Fibroblast of skin of scalp (primary cell): ENCODE measurements around the gene GGA1. TPM values are rescaled to one million over a fixed set of nuclear protein-coding genes. Genes with fewer than 3 reads are reported as not detected.

Experiments
- DNase-seq: peaks from one replicate; pipeline ENCODE4 v3.0.0-alpha.2; 2013
- polyA plus RNA-seq, 2 experiments: library from polyadenylated mRNA; unstranded; fragments of 120-200 nt; gene quantifications; one replicate each; pipeline ENCODE4 v1.2.1, GENCODE V29; 2013; ENCODE audit not compliant: insufficient read length in 2 of 2

GGA1 gene
- polyA plus RNA-seq (2013, experiment 1 of 2; ENCODE audit: insufficient read length): 32.2 TPM
- polyA plus RNA-seq (2013, experiment 2 of 2; ENCODE audit: insufficient read length): 30.3 TPM

DNA sequence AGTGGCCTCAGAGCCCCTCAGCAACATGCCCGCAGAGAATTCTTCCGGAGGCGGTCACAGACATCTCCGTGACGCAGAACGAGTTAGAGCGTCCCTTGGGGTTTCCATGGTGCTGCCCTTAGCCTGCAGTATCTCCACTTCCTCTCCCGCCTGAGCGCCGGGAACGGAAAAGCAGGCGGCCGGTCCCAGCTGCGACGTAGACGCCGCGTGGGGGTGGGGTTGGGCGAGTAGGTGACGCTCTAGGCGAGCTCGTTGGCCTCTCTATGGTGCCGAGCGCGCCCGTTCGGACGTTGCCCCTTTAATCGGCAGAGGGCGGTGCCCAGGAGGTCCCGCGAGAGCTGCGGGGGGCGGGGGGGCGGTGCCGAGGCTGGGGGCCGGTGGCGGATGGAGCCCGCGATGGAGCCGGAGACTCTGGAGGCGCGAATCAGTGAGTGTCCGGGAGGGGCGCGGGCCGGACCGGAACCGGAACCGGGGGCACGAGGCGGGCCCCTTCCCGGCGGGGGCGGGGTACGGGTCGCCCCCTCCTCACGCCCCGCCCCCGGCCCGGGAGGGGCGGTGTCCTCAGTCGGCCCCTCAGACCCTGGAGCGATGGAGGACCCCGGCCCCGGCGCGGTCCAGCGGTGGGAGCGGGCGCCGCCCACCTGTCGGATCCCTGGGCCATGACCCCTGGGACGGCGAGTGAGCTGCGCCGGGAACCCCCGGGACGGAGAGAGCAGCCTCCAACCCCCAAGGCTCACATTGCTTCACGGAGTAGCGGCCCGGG, at the start of gene GGA1:
GGA1 (plus strand) TSS at position 358 of the 763 bp plus-strand sequence; CDS start at position 385, 27 bp downstream.
- DNase-seq: peak; percentile 99

DNA sequence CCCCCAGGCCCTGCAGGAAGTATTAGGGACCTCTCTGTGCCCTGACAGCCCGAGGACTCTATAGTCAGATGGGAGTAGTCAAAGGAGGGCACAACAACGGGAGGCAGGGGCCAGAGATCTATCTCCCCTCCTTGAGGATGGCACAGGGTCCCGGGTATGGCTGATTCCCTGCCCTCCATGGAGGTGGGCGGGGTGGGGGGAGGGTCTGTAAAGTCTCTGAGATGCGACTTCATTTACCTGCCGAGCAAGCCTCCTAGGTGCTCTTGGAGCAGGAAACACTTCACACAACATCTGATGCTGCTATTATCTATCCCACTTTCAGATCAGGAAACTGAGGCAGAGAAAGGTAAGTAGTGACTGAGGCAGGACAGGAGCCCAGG, 49.1 kb upstream of the GGA1 start:
- no peak for DNase-seq

- peak; percentile 80 for DNase-seq
Measured at GRCh38 chr22:37559901-37560607, 48.6 kb upstream of the GGA1 start, which contains the start of gene CDC42EP1. Gene CDC42EP1 (plus strand): TSS chr22:37560480. CDS start chr22:37566350, 5,870 bp downstream.

DNA sequence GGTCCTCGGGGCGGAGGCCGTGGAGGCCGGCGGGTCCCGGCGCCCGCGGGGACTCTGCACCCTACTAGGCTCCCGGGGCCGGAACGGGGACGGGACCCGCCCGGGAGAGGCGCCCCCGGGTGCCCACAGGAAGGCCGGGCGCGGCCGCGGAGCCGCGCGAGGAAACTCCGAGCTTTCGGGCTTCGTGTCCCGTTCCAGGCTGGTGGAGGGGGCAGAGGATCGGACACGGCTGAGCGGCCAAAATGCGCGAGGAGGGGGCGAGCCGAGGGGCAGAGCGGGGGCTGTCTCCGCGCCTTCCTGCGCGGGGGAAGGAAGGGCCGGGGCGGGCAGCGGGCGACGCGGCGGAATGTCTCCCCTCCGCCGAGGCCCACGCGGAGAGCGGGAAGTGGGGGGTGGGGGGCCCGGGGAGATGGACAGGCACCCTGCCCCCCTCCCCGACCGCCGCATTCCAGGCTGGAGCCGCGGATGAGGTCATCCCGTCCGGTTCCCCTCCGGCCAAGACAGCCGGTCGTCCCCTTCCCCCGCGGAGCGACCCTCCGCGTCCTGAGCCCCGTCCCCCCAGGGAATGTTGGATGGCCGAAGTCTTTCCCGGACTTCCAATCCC, 47.9 kb upstream of the GGA1 start:
- peak; percentile 80 for DNase-seq

DNA sequence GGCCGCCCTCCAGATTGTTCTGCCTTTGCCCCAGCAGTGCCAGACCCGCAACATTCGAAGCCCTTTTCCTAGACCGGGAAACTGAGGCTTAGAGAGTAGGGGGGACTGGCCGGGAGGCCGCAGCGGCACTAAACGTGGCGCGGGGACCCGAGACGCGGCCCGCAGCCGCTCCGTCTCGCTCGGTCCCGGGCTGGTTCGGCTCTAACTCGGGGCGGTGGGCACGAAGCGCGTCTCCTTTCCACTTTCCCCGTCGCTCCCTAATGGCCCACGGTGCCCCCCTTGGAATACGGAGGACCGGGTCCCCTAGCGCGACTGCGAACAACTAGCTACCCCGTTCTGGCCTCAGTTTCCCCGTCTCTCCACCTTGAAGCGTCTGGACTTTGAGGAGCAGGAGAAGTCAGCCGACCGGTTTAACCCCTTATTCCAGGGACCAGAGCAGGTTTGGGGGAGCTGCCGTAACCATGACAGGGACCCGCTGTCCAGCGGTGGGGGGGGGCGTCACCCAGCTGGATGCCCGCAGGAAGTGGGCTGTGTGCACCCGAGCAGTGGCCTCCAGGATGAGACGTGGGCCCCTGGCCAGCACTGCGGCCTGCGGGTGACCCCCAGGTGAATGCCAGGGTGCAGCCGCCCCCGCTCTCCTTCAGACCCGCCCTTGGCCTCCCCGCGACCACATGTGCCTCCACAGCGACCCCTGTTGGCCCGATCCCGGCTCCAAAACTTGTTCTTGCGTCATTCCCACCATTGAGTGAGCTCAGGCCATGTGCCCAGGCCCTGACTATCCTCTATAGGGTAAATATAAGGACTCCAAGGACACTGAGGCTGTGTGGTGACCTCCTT, 47.2 kb upstream of the GGA1 start:
- DNase-seq: peak; percentile 90

GRCh38 chr22:37562049-37562875, 46.4 kb upstream of the GGA1 start:
- DNase-seq: no peak

GRCh38 chr22:37563153-37564081, 45.2 kb upstream of the GGA1 start:
- peak; percentile 95 for DNase-seq

- no peak for DNase-seq
Measured at GRCh38 chr22:37564111-37564711, 44.4 kb upstream of the GGA1 start.

- no peak for DNase-seq
Measured at GRCh38 chr22:37565830-37566229, 42.8 kb upstream of the GGA1 start.

DNA sequence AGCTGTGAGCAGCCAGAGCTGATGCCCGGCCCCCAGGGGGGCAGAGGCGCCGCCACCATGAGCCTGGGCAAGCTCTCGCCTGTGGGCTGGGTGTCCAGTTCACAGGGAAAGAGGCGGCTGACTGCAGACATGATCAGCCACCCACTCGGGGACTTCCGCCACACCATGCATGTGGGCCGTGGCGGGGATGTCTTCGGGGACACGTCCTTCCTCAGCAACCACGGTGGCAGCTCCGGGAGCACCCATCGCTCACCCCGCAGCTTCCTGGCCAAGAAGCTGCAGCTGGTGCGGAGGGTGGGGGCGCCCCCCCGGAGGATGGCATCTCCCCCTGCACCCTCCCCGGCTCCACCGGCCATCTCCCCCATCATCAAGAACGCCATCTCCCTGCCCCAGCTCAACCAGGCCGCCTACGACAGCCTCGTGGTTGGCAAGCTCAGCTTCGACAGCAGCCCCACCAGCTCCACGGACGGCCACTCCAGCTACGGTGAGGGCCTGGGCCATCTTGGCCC, 42.3 kb upstream of the GGA1 start:
- DNase-seq: no peak

DNA sequence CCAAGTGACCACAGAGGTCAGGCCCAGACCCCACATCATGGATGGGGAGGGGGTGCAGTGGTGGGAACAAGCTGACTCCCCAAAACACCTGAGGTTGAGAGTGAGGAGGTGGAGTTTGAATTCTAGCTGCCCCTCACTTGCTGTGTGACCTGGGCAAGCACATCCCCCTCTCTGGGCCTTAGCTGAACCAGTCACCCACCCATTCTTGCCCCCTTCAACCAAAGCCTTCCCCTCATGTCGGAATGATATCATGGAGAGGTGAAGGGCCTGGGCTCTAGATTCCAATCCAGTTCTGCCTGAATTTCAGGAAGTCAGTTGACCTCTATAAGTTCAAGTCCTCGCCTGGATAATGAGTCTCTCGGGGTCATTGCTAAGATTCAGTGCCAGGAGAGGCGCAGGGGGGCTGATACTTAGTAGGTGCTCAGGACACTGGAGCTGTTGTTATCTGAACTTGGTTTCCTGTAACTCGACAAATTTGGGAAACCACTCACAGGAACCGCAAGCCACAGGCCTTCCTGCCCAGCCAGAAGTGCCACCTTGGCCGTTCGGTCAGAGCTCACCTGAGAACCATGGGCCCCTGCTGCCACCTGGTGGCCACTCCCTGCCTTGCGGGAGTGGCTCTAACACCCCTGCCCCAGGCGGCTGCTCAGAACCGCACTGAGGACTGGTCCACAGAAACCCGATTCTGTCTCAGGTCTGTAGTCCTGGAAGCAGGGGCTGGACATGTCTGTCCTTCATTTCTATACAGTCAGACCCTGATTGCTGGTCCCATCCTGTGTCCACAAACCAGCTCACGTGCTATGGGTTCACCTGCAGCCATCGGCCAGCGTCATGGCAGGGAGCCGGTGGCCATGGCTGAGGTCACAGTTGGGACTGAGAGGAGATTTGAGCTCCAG, 41.5 kb upstream of the GGA1 start:
- peak; percentile 50 for DNase-seq

GRCh38 chr22:37568012-37568411, 40.6 kb upstream of the GGA1 start:
- DNase-seq: no peak

DNA sequence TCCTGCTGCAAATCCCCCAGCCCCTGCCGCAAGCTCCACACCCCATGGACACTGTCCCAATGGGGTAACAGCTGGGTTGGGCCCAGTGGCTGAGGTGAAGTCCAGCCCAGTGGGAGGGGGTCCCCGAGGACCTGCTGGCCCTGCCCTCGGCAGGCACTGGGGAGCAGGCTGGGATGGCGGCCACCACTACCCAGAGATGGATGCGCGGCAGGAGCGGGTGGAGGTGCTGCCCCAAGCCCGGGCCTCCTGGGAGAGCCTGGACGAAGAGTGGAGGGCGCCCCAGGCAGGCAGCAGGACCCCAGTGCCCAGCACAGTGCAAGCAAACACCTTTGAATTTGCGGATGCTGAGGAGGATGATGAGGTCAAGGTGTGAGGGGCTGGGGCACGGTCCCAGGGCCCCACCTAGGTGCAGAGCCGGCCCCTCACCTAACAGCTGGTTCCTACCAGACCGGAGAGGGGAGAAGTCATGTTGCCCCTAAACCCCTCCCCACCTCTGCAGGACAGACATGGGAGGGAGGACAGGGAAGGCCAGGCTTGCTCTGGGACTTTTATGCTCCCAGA, 40.1 kb upstream of the GGA1 start:
- DNase-seq: no peak

DNA sequence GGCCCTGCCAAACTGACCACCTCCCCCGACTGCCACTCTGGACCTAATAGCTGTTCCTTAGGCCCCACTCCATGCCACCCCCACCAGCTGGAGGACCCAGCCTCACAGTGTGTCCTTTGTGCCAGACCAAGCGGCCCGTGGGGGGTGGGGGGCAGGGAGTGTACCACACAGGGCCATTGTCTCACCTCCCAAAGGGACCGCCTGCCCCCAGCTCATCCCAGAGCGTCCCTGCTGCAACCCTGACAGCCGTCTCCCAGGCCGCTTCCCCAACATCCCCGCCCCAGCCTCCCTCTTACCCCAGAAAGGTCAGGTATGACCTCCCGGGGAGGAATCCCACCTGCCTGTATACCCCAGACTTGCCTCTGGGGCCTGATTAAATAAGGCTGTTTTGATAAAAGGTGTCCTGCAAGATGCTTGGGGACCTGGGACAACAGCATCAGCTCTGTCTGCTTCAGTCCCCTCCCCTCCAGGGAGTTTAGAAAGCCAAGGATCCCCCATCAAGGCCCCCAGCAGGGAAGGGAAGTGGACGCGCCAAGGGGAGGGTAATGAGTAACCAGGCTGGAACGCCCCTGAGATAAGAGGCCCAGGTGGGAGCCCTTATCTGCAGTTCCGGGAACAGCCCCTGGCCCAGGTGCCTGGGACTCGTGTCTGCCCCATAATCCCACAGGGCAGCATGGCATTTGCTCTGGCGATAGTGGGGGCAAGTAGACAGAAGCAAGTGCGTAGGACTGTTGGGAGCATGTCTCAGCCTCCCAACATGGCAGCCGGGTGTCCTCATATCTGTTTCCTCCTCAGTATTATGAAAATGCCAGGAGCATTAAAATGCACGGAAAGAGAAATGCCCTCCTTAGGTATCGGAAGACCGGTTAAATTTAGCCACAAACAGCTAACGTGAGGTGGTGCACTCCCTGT, 39.4 kb upstream of the GGA1 start:
- DNase-seq: no peak

GRCh38 chr22:37569921-37570660, 38.5 kb upstream of the GGA1 start:
- DNase-seq: no peak

- DNase-seq: no peak
Measured at GRCh38 chr22:37570661-37570976, 38.0 kb upstream of the GGA1 start.
